Skin of body (tissue), 2 donors: ENCODE measurements around the gene AAK1. TPM values are rescaled to one million over a fixed set of nuclear protein-coding genes. Genes with fewer than 3 reads are reported as not detected.
"Not testable (repeated sequence)": the region's sequence is repeated elsewhere in the genome, so short reads cannot be mapped to it uniquely, and the experiment has no call there.

ENCODE experiments used
- DNase-seq: peaks from one replicate; lab custom pipeline; 2025; lab: John Stamatoyannopoulos, UW
- total RNA-seq: library from RNA; depleted of rRNA; stranded (reverse); fragments of >200 nt; gene quantifications from one replicate; pipeline ENCODE4 v1.2.3, GENCODE V29; 2014

AAK1 gene
- total RNA-seq, 1 donor from 2014 or later = 29.9 TPM

- DNase-seq = no peak
Measured at GRCh38 chr2:69625078-69625795, 18.3 kb downstream of the AAK1 start.

GRCh38 chr2:69624611-69625010, 18.9 kb downstream of the AAK1 start:
- no peak for DNase-seq

DNA sequence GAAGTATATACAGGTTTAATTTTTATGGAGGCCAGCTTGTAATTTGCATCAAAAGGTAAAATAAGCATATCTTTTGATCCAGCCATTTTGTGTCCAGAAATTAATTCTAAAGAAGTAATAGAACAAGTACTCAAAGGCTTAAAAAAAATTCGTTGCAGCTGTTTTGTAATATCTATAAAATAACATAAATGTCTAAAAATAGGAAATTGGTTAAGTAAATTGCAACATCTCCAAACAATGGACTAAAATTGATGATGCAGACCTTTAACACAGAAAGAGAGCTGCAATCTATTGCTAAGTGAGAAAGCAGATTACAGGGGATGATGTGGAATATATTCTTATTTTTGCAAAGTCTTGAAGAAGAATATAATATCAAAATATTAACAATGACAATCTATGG, 19.4 kb downstream of the AAK1 start:
- DNase-seq = no peak

GRCh38 chr2:69623236-69623635, 20.3 kb downstream of the AAK1 start:
- DNase-seq = no peak

DNA sequence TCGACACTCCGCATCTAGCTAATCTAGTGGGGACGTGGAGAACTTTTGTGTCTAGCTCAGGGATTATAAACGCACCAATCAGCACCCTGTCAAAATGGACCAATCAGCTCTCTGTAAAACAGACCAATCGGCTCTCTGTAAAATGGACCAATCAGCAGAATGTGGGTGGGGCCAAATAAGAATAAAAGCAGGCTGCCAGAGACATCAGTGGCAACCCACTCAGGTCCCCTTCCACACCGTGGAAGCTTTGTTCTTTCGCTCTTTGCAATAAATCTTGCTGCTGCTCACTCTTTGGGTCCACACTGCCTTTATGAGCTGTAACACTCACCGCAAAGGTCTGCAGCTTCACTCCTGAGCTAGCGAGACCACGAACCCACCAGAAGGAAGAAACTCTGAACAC, 20.7 kb downstream of the AAK1 start:
- not testable (repeated sequence) for DNase-seq

DNA sequence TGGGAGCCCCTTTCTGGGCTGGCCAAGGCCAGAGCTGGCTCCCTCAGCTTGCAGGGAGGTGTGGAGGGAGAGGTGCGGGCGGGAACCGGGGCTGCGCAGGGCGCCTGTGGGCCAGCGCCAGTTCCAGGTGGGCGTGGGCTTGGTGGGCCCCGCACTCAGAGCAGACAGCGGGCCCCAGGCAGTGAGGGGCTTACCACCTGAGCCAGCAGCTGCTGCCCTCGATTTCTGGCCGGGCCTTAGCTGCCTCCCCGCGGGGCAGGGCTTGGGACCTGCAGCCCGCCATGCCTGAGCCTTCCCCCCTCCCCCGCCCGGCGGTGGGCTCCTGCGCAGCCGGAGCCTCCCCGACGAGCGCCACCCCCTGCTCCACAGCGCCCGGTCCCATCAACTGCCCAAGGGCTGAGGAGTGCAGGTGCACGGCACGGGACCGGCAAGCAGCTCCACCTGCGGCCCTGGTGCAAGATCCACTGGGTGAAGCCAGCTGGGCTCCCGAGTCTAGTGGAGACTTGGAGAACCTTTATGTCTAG, 21.5 kb downstream of the AAK1 start:
- DNase-seq = not testable (repeated sequence)

DNA sequence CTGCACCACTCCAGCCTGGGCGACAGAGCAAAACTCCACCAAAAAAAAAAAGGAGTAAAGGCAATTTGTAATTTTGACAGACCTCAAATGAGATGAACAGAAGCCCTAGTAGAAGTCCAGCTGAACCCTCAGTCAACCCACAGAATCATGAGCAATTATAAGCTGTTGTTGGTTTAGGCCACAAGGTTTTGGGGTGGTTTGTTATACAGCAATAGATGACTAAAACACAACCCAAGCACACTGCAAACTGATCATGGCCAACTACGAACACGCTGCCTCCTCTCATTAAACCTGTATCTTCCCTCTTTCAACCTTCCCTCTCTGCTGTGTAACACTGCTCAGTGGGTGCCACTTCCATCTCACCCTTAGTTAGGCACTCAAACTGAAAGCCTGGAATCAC, 22.1 kb downstream of the AAK1 start:
- no peak for DNase-seq

DNA sequence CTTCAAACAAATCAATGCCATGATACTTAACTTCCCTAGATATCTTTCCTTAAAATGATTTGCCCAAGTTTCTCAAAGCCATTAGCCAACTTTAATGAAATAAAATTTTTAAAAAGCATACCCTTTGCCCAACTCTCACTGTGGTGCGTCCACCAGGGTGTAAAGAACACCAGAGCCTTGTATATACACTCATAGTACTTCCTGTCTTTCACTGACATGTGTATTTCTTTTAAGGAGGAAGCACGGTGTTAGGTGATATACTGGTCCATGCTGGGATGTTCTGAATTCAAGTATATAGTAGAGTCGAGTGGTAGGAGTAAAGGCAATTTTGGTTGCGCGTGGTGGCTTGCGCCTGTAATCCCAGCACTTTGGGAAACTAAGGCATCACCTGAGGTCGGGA, 22.7 kb downstream of the AAK1 start:
- DNase-seq = no peak

DNA sequence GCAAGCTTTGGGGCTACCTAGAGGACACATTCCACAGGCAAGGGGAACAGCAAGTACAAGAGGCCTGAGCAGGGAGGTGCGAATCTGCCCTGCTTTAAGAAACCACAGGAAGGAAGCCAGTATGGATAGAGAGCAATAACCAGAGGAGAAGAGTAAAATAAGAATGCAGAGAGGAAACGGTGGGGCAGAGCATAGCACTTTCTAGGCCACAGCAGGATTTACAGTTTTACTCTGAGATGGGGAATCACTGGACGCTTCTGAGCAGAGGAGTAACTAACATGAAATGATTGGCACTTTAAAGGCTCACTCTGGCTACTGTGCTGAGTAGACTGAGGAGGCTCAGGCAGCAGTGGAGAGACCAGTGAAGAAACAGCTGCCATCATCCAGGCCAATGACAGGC, 23.8 kb downstream of the AAK1 start:
- no peak for DNase-seq

GRCh38 chr2:69618362-69618761, 25.2 kb downstream of the AAK1 start:
- peak; percentile 7 for DNase-seq

DNA sequence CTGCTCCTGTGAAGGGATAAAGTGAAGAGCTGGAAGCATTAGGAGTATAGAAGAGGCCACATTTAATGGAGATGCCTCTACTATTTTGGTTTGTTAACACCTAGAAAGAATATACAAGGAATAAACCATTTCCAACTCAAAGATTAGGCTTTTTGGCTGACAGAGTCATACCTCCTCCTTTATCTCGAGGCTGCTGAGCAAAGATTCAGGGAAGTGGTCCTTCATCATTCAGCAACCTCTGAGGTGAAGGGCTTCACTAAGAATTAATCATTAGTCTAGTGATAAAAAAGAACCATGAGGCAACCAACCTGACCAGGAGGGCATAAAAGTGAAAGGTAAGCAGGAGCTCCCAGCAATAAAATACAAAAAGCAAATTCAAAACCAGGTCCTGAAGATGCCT, 25.8 kb downstream of the AAK1 start:
- DNase-seq = no peak

DNA sequence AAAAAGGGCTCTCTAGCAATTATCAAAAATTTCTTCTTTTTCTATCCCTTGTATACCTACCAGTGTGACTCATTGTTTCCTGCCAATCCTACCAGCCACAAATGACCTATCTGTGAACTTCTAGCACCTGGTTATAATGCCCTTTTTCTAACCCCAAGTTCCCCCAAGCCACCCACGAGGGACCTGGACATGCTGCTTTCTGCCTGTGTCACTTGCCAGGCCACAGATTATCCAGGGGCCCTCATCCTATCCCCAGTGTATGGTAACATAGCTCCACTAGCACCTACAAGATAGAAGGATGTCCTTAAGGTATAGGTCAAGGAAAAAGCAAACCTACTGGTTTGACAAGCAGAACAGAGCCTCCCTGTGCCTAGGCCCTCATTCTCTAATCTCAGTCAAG, 26.8 kb downstream of the AAK1 start:
- no peak for DNase-seq

- no peak for DNase-seq
Measured at GRCh38 chr2:69615969-69616368, 27.6 kb downstream of the AAK1 start.

DNA sequence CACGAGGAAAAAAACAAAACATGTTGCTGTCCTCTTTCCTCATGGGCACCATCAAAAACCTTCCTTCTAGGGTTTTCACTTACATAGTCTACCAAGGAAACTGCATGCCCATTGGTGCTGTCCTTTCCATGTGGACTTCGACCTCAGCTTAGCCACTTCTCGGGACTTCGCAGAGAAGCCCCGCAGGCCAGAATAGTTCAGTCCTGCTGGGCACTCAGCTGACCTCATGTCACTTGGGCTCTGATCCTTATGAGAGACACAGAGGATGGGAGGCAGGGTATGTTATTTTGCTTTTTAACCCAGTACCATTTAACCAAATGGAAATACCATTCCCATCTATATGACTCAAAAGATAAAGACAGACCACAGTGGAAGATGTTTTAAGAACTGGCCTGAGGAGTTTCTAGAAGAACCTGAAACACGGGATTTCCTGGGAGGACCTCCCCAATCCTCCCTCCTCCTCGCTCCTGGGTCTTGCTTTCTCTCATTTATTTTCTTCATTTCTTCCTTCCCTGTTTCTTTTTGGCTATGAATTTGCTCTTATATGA, 28.4 kb downstream of the AAK1 start:
- no peak for DNase-seq

DNA sequence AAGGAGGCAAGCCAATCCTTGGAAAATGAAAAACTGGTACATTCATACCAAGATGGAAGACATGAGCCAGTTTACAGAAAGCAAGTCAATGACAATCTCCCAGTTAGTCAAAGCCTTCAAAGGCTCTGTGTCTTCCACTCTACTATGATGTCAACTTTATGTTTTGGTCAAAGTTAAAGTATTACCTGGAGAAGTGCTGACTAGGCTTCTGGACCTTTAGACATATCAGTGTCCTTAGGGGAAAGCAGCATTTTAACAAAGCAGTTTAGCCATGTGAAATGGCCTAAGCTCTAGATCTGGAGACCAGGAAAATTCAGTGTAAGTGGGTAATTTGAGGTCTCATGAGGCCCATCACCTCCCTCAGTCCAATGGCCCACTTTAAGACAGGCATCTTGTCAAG, 30.8 kb downstream of the AAK1 start:
- DNase-seq = no peak

DNA sequence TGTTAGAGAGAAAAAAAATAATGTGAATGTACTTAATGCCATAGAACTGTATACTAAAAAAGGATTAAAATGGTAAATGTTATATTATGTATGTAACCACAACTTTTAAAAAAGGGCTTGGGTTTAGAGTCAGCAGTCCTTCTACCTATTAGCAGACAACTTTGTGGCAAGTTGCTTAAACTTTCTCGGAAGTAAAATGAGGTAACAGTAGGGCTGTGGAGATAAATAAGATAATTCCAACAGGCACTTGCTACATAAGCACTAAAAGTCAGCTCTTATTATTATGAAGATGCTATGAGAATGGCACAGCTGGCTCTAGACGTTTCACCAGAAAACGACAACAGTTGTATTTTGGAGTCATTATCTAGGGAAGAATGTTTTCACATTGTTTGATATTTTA, 31.3 kb downstream of the AAK1 start:
- no peak for DNase-seq

- DNase-seq = no peak
Measured at GRCh38 chr2:69608109-69608508, 35.4 kb downstream of the AAK1 start.

DNA sequence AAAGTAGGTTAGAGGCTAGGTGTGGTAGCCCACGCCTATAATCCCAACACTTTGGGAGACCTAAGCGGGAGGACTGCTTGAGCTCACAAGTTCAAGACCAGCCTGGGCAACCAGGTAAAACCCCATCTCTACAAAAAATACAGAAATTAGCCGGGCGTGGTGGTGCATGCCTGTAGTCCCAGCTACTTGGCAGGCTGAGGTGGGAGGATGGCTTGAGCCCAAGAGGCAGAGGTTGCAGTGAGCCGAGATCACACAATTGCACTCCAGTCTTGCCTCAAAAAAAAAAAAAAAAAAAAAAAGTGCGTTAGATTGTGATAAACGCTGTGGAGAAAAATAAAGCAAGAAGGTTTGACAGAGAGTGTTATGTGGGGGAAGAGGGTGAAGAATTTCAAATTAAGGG, 36.8 kb downstream of the AAK1 start:
- DNase-seq = not testable (repeated sequence)

GRCh38 chr2:69605284-69605683, 38.3 kb downstream of the AAK1 start:
- DNase-seq = no peak

DNA sequence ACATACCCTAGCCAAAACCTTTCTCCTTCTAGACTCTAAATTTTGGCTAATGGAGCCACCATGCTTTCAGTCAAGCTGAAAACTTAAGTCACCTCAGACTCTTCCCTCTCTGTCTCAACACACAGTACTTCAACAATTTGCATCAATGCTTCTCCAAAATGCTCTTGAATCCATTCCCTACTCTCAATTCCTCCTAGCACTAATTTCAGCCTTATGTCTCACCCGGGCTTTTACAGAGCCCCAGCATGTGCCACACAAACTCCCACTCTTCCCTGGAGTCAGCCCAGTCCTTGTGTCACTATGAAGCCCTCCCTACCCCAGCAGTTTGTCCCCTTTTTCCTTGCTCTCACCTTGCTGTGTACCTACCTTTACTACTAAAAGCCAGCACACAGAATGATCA, 38.7 kb downstream of the AAK1 start:
- DNase-seq = no peak

- no peak for DNase-seq
Measured at GRCh38 chr2:69604026-69604678, 39.4 kb downstream of the AAK1 start.

DNA sequence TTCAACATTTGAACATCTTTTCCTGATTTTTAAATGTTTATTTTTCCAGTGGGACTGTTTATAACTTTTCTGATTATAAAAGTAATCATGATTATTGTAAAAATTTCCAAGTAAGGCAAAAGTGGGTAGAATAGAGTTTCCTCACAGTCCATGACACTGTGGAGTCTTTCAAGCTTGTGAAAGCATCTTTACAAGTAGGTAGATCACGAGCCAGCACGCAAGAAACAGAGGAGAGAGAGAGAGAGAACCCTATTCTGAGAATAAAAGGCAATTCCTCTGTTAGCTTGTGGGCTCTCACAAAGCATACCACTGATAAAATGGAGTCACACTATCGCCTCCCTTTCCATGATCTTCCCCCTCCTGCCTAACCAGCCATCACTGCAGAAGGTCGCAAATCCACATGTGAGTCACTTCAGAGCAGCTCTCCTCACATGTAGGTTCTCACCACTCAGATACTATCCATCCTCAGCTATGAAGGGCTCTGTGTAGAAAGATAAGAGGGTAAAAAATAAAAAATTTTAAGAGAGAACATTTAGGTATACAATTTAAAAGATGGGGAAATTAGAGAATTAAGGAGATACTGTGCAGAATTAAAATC, 40.3 kb downstream of the AAK1 start:
- no peak for DNase-seq
